ENCODE measurements around the gene TTC8. TPM values are rescaled to one million over a fixed set of nuclear protein-coding genes. Genes with fewer than 3 reads are reported as not detected.

Gene TTC8
- total RNA-seq, 3 donors from 2014 or later: 18.9 to 58.2 (median 44.6) TPM

DNA sequence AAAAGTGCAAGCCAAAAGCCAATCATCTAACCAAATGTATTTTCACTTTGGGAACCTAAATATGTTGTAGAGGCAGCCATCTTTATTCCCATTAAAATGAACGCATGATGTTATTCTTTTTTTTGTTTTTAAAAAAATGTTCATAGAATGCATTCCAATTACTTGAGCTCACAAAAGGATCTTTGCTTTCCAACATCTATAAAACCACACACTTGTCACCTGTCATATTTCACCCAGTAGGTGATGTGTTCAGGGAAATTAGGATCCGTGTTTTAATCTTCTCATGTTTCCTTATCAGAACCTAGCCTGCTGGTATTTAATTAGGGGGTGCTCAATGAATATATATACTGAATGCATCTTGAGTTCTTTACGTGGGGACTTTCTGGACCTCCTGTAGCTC lies 13.6 kb downstream of the TTC8 start:
- TF ChIP-seq POLR2AphosphoS5 (IDR thresholded peaks at IDR 0.05) (no peak), POLR2A (IDR thresholded peaks at IDR 0.05) (no peak)
- TF ChIP-seq, protein P1, sequence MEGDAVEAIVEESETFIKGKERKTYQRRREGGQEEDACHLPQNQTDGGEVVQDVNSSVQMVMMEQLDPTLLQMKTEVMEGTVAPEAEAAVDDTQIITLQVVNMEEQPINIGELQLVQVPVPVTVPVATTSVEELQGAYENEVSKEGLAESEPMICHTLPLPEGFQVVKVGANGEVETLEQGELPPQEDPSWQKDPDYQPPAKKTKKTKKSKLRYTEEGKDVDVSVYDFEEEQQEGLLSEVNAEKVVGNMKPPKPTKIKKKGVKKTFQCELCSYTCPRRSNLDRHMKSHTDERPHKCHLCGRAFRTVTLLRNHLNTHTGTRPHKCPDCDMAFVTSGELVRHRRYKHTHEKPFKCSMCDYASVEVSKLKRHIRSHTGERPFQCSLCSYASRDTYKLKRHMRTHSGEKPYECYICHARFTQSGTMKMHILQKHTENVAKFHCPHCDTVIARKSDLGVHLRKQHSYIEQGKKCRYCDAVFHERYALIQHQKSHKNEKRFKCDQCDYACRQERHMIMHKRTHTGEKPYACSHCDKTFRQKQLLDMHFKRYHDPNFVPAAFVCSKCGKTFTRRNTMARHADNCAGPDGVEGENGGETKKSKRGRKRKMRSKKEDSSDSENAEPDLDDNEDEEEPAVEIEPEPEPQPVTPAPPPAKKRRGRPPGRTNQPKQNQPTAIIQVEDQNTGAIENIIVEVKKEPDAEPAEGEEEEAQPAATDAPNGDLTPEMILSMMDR (IDR thresholded peaks at IDR 0.05): no peak
- H3K9me3 ChIP-seq: no peaks in the 10 kb centered on the region
- no peak for DNase-seq (ENCODE audit: low spot score in 2 of 2)
- no peaks in the 10 kb centered on the region for H3K27me3 ChIP-seq
- H3K36me3 ChIP-seq: no peaks in the 10 kb centered on the region
- peaks cover 0 to 14% of the 10 kb centered on the region in 2 donors for H3K4me1 ChIP-seq
- H3K4me3 ChIP-seq: no peak overlapping the region
- no peak overlapping the region for H3K27ac ChIP-seq
- intact Hi-C loops (cut with DNase I; ENCODE audit: low total_unique reads): loop anchor here (5.0 kb wide), 1 partner anchor 256 kb away; no protein-coding TSS in a partner anchor

DNA sequence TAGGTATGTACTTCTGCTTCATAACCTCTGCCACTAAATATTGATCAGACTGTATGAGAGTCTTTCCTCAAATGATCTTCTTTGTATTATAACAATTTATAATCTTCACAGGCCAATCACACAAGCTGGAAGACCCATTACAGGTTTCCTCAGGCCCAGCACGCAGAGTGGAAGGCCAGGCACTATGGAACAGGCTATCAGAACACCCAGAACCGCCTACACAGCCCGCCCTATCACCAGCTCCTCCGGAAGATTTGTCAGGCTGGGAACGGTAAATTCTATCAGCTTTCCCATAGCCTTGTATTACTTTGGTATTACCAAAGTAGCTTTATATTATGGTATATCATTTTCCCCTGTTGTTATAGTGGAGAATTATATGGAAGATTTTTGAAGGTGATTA lies 16.5 kb downstream of the TTC8 start:
- no peak overlapping the region for H3K4me3 ChIP-seq
- H3K27me3 ChIP-seq: no peaks in the 10 kb centered on the region
- H3K27ac ChIP-seq: no peak overlapping the region
- H3K9me3 ChIP-seq: no peaks in the 10 kb centered on the region
- intact Hi-C loops (cut with DNase I; ENCODE audit: low total_unique reads): no loop called here
- no peak for DNase-seq (ENCODE audit: low spot score in 2 of 2)
- H3K36me3 ChIP-seq: no peaks in the 10 kb centered on the region
- TF ChIP-seq, protein P1 (IDR thresholded peaks at IDR 0.05): no peak
- TF ChIP-seq POLR2A (IDR thresholded peaks at IDR 0.05) (no peak), POLR2AphosphoS5 (IDR thresholded peaks at IDR 0.05) (no peak)
- no peaks in the 10 kb centered on the region for H3K4me1 ChIP-seq

DNA sequence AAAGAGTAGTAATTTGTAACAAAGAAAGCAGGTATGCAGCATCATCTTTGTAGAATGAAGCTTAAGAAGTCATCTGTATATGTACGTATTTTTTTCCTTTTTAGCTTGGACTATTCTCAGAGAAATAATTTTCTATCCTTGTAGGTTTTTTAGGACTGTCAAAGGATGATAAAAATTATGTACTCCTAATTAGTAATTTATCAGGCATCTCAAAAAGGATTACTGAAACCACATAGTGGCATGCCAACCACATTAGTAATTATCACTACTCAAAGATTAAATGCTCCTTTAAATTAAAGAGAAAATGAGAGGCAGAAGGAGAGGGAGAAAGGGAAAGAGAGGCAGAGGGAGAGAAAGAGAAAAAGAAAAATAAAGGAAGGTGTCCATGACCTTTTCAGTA lies 17.3 kb downstream of the TTC8 start:
- Histone ChIP-seq H3K36me3 (no peaks in the 10 kb centered on the region), H3K27ac (no peak overlapping the region), H3K4me1 (no peaks in the 10 kb centered on the region), H3K4me3 (no peak overlapping the region), H3K27me3 (no peaks in the 10 kb centered on the region), H3K9me3 (no peaks in the 10 kb centered on the region)
- intact Hi-C loops (cut with DNase I; ENCODE audit: low total_unique reads): no loop called here
- TF ChIP-seq POLR2A (IDR thresholded peaks at IDR 0.05): no peak
- TF ChIP-seq, protein P1 (IDR thresholded peaks at IDR 0.05): no peak
- TF ChIP-seq POLR2AphosphoS5 (IDR thresholded peaks at IDR 0.05): no peak
- no peak for DNase-seq (ENCODE audit: low spot score in 2 of 2)

DNA sequence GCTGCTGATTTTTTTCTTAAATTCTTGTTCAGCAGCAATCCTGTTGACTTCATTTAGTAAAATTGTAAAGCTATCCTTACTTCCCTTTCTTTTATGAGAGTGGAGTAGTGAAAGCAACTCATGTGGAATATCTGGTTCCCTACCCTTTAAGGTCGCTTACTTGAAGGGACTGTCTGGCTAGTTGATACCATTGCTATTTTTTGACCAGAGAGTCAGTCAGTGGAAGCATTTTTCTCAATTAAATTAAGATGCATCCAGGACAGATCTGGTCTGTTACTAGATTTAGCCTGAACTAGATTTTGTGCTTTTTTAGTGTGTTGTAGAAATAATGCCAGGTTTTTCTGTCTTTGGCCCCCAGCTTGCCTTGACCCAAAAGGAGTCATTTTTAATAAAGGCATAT lies 18.0 kb downstream of the TTC8 start:
- H3K27ac ChIP-seq: no peak overlapping the region
- no peaks in the 10 kb centered on the region for H3K4me1 ChIP-seq
- no peaks in the 10 kb centered on the region for H3K9me3 ChIP-seq
- intact Hi-C loops (cut with DNase I; ENCODE audit: low total_unique reads): no loop called here
- DNase-seq (ENCODE audit: low spot score in 2 of 2): no peak
- TF ChIP-seq POLR2AphosphoS5 (IDR thresholded peaks at IDR 0.05) (no peak), POLR2A (IDR thresholded peaks at IDR 0.05) (no peak)
- TF ChIP-seq, protein P1 (IDR thresholded peaks at IDR 0.05): no peak
- H3K27me3 ChIP-seq: no peaks in the 10 kb centered on the region
- no peaks in the 10 kb centered on the region for H3K36me3 ChIP-seq
- H3K4me3 ChIP-seq: no peak overlapping the region

DNA sequence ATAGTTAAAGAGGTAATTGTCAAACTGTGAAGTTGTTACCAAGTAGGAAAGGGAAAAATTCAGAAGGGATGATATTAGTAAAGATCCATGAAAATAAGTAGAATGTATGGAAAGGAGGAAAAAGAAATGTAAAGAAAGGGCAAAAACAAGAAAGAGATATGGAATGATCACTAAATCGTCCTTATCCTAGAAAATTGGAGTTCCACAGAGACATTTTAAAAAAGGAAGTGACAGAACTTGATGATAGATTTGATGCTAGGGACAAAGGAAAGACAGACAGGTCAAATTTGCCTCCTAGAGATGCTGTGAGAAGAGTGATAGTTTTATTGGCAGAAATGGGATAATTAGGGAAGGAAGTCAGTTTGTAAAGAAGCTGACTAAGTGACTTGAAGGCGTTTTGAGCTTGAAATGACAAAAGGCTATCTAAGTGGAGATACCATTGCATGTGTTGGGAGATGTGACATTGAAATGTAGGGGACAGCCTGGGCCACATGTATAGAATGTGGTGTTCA lies 20.6 kb downstream of the TTC8 start:
- Histone ChIP-seq H3K4me1 (no peaks in the 10 kb centered on the region), H3K4me3 (no peak overlapping the region), H3K27ac (no peak overlapping the region), H3K9me3 (no peaks in the 10 kb centered on the region), H3K36me3 (no peaks in the 10 kb centered on the region), H3K27me3 (no peaks in the 10 kb centered on the region)
- DNase-seq (ENCODE audit: low spot score in 2 of 2): no peak
- TF ChIP-seq POLR2AphosphoS5 (IDR thresholded peaks at IDR 0.05) (no peak), POLR2A (IDR thresholded peaks at IDR 0.05) (no peak)
- TF ChIP-seq, protein P1 (IDR thresholded peaks at IDR 0.05): no peak
- intact Hi-C loops (cut with DNase I; ENCODE audit: low total_unique reads): no loop called here
